Measurements from ENCODE around the gene LINGO4.
"Not testable (repeated sequence)": the region's sequence is repeated elsewhere in the genome, so short reads cannot be mapped to it uniquely, and the experiment has no call there.

Gene LINGO4

DNA sequence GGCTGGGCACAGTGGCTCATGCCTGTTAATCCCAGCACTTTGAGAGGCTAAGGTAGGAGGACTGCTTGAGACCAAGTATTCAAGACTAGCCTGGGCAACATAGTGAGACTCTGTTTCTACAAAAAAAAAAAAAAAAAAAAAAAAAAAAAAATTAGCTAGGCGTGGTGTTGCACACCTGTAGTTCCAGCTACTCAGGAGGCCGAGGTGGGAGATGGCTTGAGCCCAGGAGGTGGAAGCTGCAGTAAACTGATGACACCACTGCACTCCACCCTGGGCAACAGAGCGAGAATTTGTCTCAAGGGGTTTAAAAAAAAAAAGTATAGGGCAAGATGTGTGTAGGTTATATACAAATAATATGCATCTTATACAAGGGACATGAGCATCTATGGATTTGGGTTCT, 17.5 kb downstream of the LINGO4 start:
- DNase-seq (ENCODE audit: low read depth in 1 of 2, low spot score in 1 of 2), result no peak

DNA sequence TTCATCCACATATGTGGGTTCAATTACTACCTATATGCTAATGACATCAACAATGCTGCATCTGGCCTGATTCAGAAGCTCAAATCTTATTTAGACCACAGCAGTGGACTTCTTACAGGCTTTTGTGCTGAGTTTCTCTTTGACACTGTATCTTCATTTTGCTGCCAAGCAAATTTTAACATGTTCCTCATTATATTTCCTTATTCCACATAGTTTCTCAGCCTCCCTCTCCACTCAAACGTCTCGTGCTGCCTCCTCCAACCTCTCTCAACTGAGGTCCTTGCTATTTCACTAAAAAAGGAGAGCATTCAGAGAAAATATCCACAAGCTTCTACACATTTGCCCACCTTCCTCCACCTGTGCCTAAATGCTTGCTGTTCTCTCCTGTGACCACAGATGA, 21.4 kb downstream of the LINGO4 start:
- DNase-seq (ENCODE audit: low read depth in 1 of 2, low spot score in 1 of 2), result no peak

DNA sequence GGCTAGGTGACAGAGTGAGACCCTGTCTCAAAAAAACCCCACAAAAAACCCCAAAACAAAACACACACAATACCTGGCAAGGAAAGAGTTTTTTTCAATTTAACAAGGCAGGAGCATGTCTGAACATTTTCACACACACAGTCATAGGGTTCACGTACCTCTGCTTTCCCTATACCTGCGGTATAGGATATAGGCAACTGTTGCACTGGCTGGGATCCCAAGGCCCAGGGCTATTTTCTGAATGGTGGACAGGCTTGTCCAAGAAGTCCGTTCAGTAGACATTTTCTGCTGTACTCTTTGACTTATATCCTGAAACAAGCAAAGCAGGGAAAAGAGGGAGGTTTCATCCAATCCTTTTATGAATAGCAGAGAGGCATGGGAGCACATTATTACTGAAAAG, 22.5 kb downstream of the LINGO4 start:
- DNase-seq (ENCODE audit: low read depth in 1 of 2, low spot score in 1 of 2), result no peak

DNA sequence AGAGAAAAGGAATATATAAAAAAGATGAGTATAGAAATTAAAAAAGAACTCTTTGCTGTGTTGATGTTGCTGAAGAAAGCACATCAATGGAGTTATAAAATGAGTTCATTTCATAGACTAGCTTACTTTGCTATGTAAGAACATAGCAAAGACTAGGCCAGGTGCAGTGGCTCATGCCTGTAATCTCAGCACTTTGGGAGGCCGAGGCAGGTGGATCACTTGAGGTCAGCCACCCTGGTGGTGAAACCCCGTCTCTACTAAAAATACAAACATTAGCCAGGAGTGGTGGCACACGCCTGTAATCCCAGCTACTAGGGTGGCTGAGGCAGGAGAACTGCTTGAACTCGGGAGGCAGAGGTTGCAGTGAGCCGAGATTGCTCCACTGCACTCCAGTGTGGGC, 23.2 kb downstream of the LINGO4 start:
- not testable (repeated sequence) for DNase-seq (ENCODE audit: low read depth in 1 of 2, low spot score in 1 of 2)

DNA sequence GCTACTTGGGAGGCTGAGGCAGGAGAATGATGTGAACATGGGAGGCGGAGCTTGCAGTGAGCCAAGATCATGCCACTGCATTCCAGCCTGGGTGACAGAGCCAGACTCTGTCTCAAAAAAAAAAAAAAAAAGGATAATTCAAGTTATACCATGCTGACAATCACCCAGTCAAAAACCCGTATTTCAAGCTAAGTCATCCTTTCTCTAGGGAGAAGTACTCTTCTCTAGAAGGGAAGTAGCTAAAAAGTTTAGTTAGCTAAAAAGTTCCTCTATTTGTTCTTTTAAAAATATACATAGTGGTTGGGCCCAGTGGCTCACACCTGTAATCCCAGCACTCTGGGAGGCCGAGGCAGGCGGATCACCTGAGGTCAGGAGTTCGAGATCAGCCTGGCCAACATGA, 24.5 kb downstream of the LINGO4 start:
- DNase-seq (ENCODE audit: low read depth in 1 of 2, low spot score in 1 of 2), result not testable (repeated sequence)

DNA sequence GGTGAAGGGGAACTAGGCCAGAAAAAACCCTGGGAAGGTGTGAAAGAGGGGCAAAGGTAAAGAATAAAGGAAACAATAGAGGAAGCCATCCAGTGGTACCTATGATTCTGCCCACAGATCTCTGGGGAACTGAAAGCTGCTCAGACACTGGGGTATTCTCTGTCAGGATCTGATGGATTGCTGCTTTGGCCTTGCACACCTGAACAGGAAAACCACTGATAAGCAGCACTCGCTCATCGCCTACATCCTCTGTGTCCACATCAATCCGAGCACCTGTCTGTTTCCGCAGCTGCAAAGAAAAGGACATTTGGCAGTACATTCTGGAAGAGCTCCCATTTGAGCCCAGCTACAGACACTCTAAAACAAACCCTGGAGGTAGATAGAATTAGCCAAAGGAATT, 25.4 kb downstream of the LINGO4 start:
- DNase-seq (ENCODE audit: low read depth in 1 of 2, low spot score in 1 of 2), result no peak

DNA sequence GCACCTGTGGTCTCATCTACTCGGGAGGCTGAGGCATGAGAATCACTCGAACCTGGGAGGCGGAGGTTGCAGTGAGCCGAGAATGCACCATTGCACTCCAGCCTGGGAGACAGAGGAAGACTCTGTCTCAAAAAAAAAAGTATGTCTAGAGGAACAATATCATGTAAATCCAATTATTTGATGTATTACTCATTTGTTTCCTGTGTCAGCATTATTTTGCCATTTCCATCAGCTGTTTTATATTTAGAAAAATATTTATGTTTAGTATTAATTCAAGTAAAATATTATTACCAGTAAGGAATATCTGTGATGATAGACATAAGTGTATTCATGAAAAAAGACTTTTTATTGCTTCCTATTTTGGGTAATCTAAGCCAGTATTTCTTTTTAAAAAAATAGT, 27.9 kb downstream of the LINGO4 start:
- DNase-seq (ENCODE audit: low read depth in 1 of 2, low spot score in 1 of 2), result no peak

DNA sequence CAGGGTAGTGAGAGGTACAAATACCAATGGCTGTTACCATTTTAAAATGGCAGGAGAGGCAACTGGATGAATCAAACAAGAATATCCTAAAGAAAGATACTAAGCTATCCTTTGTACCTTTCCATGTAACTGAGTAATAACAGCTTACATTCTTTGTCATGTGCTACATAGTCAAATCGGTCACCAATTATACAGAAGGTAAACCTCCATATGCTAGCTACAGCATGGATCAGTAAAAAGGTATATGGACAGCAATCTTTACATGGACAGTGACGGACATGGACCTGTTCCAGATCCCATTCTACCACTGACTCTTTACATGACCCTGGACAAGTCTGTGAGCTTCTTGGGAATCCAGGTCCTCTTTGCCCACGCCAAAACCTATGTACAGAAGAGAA, 28.6 kb downstream of the LINGO4 start:
- DNase-seq (ENCODE audit: low read depth in 1 of 2, low spot score in 1 of 2), result no peak

DNA sequence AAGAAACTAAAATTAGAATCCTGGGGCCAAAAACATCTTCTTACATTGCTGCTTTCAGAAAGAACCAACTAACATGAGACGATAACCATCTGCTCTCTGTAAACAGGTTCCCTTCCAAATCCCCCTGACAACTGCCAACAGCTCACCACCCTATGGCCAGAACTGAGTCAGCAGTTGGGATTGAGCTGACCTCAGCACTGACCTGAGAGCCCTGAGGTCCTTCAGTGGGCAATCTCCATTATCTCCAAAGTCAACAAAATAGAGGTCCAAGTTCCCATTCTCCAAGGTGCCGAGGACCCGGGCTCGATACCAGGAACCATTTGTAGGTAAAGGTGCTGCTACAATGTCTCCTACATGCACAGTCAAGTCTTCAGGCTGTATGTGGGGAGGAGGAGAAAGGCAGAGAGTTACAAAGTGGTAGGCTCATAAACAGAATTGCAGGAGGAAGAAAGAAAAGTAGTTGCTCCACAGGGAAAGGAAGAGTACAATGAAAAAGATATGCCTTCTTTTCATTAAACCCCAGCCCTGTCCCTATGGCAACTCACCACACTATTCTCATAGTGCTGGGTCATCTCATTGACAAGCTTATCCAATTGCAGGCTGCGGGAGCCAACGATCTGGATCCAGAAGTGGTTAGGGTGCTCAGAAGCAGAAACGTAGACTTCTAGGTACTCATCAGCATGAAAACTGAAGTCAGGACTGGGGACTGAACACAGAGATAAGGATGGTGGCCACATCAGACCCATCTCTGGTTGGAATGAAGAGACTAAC, 29.1 kb downstream of the LINGO4 start:
- DNase-seq (ENCODE audit: low read depth in 1 of 2, low spot score in 1 of 2), result no peak

DNA sequence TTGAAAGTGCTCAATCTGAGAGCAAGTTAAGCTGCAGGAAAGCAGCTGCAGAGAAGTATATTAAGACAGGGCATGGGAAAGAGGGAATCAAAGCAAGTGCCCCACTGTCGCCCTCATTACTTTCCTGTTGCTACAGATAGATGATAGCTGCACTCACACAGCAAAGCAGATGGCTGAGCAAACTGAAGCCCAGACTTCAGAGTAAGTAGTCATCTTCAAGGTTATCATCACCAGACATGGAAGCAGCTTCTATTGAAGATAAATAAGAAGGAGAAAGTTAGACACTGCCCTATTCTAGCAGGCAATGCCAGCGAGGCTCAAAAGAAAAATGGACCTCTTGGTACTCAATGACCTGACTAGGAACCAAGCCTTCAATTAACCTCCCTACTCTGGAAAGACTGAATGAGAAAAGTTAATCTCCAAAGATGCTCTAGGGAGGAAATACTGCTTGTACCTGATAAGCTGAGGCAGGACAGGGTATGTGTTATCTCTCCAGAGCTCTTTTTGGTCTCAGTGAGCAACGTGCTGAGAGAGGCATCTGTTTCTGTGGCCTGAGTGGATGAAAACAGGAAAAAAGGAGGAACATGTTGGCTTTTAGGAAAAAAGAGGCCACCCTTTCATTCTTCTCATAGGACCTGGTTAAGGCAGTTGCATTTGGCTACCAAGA, 30.8 kb downstream of the LINGO4 start:
- DNase-seq (ENCODE audit: low read depth in 1 of 2, low spot score in 1 of 2), result no peak

DNA sequence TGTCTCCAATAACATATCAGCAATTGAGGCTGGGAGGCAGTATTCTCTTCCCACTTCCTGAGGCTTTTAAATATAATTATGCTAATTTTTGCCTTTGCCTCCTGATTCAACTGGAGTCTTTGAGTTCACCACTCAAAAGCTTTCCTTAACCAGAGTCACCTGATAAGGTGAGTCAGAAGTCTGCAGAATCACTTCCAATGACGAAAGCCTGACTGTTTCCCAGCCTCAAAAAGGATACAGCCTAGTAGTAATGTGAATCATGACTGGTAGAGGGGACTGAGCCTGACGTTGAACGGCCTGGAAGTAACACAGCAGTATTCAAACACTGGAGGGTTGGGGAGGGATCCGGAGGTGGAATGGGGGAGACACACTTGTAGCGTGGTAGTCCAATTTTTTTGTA, 31.5 kb downstream of the LINGO4 start:
- no peak for DNase-seq (ENCODE audit: low read depth in 1 of 2, low spot score in 1 of 2)

DNA sequence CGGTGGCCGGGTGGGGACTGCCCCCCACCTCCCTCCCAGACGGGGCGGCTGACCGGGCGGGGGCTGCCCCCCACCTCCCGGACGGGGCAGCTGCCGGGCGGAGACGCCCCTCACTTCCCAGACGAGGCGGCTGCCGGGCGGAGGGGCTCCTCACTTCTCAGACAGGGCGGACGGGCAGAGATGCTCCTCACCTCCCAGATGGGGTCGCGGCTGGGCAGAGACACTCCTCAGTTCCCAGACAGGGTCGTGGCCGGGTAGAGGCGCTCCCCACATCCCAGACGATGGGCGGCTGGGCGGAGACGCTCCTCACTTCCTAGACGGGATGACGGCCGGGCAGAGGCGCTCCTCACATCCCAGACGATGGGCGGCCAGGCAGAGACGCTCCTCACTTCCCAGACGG, 35.9 kb downstream of the LINGO4 start:
- DNase-seq (ENCODE audit: low read depth in 1 of 2, low spot score in 1 of 2), result not testable (repeated sequence)

DNA sequence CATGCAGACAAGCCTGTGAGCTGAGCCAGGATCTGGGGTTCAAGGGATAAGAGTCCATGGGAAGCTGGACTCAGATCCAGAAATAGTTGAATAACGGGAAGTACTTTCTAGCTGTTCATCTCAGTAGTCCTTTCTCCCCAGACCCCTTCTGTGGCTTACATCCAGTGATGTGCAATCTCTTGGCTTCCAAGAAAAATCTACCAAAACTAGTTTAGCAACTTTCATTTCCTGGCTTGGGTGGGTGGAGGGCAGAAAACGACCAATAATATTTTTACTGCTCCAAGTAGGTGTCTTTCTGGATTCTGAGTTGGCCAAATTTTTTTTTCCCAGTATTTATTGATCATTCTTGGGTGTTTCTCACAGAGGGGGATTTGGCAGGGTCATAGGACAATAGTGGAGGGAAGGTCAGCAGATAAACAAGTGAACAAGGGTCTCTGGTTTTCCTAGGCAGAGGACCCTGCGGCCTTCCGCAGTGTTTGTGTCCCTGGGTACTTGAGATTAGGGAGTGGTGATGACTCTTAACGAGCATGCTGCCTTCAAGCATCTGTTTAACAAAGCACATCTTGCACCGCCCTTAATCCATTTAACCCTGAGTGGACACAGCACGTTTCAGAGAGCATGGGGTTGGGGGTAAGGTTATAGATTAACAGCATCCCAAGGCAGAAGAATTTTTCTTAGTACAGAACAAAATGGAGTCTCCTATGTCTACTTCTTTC, 36.7 kb downstream of the LINGO4 start:
- DNase-seq (ENCODE audit: low read depth in 1 of 2, low spot score in 1 of 2), result not testable (repeated sequence)

DNA sequence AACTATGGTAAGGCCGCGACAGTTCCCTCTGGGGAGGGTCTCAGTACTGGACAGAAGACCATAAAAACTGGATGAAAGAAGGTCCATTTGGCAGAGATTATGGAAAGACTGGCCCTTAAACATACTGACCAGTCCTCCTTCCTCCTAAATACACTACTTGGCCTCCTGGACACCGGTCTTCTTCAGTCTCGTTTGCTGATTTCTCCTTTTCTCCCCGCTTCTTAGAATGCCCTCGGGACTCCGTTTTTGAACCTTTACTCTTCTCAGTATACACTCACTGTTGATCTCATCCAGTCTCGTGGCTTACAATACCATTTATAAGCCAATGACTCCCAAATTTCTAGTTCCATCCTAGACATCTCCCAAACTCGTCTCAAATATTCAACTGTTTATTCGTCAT, 41.2 kb downstream of the LINGO4 start:
- no peak for DNase-seq (ENCODE audit: low read depth in 1 of 2, low spot score in 1 of 2)

DNA sequence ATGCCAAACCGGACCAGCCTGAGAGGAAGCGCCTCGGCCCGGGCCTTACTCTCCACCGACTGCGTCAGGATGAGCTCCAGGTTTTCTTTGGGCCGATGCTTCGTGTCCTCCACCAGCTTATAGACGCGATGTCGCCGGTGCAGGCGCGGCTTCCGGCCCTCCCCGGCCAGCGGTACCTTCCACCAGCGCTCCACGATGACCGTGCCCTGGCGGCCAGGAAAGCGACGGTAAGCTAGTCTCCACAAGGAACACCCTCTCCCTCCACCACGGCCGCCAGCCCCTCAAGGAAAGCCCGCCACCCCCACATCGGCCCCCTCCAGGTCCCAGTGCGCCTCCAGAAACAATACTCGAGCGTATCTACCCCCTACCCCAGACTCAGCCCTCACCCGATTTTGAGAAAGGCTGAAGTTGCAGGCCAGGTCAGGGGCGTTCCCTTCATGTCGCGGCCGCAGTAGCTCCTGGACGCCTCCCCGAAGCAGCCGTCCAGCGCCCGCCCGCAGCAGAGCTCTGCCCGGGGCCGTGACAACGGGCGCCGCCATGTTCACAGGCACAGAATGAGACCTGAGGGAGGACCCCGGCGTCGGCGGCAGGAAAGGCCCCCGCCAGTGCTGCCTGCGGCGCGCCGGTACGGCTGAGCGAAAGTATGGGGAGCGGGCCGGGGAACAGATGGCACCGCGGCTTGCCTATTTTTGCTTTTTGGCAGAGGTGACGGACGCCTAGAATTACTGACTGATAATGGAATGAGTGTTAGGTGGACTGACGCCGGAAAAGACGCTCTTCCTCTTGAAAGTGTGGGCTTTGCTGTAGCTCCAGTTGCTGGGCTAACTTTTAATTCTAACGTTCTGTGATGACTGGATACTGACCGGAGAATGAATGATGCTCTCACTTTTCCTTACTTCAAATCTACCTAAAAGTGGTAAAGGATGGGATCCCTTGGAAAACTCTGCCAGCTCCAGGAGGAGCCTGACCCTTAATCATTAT, 42.0 kb downstream of the LINGO4 start, which contains the start of gene MRPL9:
MRPL9 (minus strand) TSS at position 556 of the 981 bp plus-strand sequence; CDS start at position 539, 17 bp downstream.
- peak; percentile 67 to 75 for DNase-seq (ENCODE audit: low read depth in 1 of 2, low spot score in 1 of 2)

DNA sequence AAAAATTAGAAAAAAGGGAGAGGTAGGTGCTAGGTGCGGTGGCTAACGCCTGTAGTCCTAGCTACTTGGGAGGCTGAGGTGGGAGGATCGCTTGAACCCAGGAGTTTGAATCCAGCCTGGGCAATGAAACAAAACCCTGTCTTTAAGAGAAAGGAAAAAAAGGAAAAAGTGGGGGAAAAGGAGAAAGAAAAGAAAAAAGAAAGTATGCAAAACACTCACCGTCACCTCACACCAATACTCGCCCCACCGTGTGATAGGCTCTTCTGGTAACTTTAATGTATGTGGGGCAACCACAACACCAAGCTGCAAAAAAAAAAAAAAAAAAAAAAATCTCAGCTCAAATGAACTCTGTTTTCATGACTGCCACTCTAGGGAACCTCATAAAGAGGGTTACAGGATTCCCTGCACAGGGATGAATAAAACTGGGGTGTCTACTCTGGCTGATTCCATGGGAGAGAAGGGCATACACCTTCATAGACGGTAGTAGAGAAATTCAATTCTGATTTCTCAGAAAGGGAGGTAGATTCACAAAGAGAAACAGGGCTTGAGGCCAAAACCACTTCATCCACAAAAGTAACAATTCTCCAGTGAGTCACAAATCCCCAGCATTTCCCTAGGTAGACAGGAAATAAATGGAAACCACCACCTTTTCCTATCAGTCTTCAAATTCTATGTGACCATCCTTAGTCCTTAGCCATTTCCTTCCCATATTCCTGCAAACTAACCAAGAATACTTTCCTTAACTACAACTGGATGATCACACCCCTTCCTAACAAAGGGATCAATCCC, 44.4 kb downstream of the LINGO4 start:
- no peak for DNase-seq (ENCODE audit: low read depth in 1 of 2, low spot score in 1 of 2)

DNA sequence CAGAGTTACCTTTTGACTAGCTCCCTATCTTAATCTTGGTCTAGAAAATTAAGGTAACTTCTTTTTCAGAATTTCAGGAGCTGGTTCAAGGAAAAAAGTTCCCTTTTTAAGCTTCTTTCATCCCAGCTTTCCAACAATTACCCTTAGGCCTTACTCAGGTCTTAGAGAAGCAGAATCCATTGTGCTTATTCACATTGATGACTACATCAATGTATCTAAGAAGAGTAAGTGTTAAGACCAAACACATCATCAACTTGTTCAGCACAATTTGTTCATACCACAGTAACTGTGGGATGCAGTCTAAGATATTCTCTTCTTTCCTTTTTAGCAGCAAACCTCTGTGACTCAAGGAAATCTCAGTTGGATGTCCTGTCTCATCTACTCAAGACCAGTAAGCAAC, 46.0 kb downstream of the LINGO4 start:
- DNase-seq (ENCODE audit: low read depth in 1 of 2, low spot score in 1 of 2), result no peak

DNA sequence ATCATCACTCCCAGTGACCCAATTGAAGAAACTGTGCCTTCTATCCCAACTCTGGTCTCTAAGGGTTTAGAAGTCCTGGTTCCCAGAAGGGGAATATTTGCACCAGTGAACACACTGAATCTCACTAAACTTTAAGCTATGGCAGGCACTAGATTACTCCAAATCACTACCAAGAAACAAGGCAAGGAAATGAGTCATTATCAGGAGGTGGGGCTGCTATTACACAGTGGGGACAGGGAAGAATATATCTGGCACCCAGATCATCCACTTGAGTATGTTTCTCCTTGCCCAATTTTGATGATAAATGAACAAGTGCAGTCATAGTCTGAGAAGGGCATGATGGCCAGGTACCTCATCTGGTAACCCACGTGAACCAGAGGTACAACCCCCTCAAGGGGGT, 48.9 kb downstream of the LINGO4 start:
- DNase-seq (ENCODE audit: low read depth in 1 of 2, low spot score in 1 of 2), result no peak
